CD4-positive, alpha-beta T cell (primary cell): ENCODE measurements around the gene EDEM3. TPM values are rescaled to one million over a fixed set of nuclear protein-coding genes. Genes with fewer than 3 reads are reported as not detected.

ENCODE experiments used
- ATAC-seq: fragments of 200-7000 bp; cut with Tn5 transposase; one replicate; pipeline ENCODE4 v1.10.0; 2022; ENCODE audit warnings: mild to moderate bottlenecking; ENCODE audit not compliant: poor library complexity
- CTCF ChIA-PET: fragments of 350-600 bp; sonication (Branson Sonifier 250); formaldehyde crosslinking; loops from one replicate; lab custom pipeline; 2021; ENCODE audit warnings: antibody characterized with exemption, inconsistent platforms; lab: Charles Lee
- POLR2A ChIA-PET: fragments of 350-600 bp; sonication (Branson Sonifier 250); formaldehyde crosslinking; loops from one replicate; lab custom pipeline; 2021; ENCODE audit warnings: antibody characterized with exemption, inconsistent platforms; lab: Charles Lee
- DNase-seq, 14 experiments: peaks; one replicate each; pipeline ENCODE4 v3.0.0-alpha.2; 2013 to 2020; ENCODE audit warnings: mixed read lengths in 2 of 14
- H3K27ac ChIP-seq, 2 donors: one replicate each; pipeline versions ENCODE4 v1.5.1 to v1.7.0; 2013; ENCODE audit warnings: low read length in 2 of 2, low read depth in 1 of 2, mild to moderate bottlenecking in 1 of 2
- H3K27me3 ChIP-seq, 2 experiments: 1 replicate in 1 of 2; 2 replicates in 1 of 2; pipeline versions ENCODE4 v1.6.1 to v1.7.0; 2013; ENCODE audit warnings: low read length in 2 of 2, control low read depth in 1 of 2, mild to moderate bottlenecking in 1 of 2, moderate library complexity in 1 of 2; ENCODE audit not compliant: insufficient read depth in 2 of 2, control insufficient read depth in 1 of 2
- H3K36me3 ChIP-seq: one replicate; pipeline ENCODE4 v1.6.1; 2013; ENCODE audit warnings: low read length, control low read depth; ENCODE audit not compliant: insufficient read depth
- H3K4me1 ChIP-seq: one replicate; pipeline ENCODE4 v1.6.1; 2013; ENCODE audit warnings: low read length, control low read depth; ENCODE audit not compliant: insufficient read depth
- H3K4me3 ChIP-seq: one replicate; pipeline ENCODE4 v1.5.1; 2013; ENCODE audit warnings: mild to moderate bottlenecking, low read length, moderate library complexity
- H3K9me3 ChIP-seq, 2 experiments: 1 replicate in 1 of 2; 2 replicates in 1 of 2; pipeline versions ENCODE4 v1.6.1 to v1.7.0; 2013; ENCODE audit warnings: low read length in 2 of 2, mild to moderate bottlenecking in 2 of 2, control low read depth in 1 of 2, moderate library complexity in 1 of 2; ENCODE audit not compliant: control insufficient read depth in 1 of 2, insufficient read depth in 1 of 2
- H3K27ac Mint-ChIP-seq: one replicate; pipeline ENCODE4 v1.8.0; 2020; ENCODE audit warnings: mixed read lengths
- H3K27me3 Mint-ChIP-seq: one replicate; pipeline ENCODE4 v1.8.0; 2021; ENCODE audit warnings: mixed read lengths
- H3K36me3 Mint-ChIP-seq: one replicate; pipeline ENCODE4 v1.8.0; 2021; ENCODE audit warnings: low read depth, mixed read lengths
- H3K4me1 Mint-ChIP-seq: one replicate; pipeline ENCODE4 v1.8.0; 2021; ENCODE audit warnings: low read depth, mixed read lengths
- H3K4me3 Mint-ChIP-seq: one replicate; pipeline ENCODE4 v1.8.0; 2020; ENCODE audit warnings: mild to moderate bottlenecking, mixed read lengths
- H3K9me3 Mint-ChIP-seq: one replicate; pipeline ENCODE4 v1.8.0; 2020; ENCODE audit warnings: mixed read lengths
- intact Hi-C, 2 experiments: fragments of 100-400 bp; cut with DNase I in 1 of 2; cut with micrococcal nuclease in 1 of 2; formaldehyde crosslinking; loops; one replicate each; pipeline versions ENCODE4 v1.15.1 to v1.9.0; 2023 to 2025; cut with DNase I, micrococcal nuclease
- total RNA-seq, 174 experiments: library from RNA in 2 of 174; stranded (reverse) in 2 of 174; gene quantifications; one replicate each; pipeline ENCODE4 v1.2.3 and lab custom pipeline; 2021 to 2026
- TF ChIP-seq, protein P1 (sequence below): fragments of 200-600 bp; IDR thresholded peaks from one replicate; pipeline ENCODE4 v1.8.0; 2022; ENCODE audit warnings: antibody characterized with exemption, mild to moderate bottlenecking

Gene EDEM3
- total RNA-seq, 2 experiments from 2014 or later, result 19.9 to 20.0 TPM

DNA sequence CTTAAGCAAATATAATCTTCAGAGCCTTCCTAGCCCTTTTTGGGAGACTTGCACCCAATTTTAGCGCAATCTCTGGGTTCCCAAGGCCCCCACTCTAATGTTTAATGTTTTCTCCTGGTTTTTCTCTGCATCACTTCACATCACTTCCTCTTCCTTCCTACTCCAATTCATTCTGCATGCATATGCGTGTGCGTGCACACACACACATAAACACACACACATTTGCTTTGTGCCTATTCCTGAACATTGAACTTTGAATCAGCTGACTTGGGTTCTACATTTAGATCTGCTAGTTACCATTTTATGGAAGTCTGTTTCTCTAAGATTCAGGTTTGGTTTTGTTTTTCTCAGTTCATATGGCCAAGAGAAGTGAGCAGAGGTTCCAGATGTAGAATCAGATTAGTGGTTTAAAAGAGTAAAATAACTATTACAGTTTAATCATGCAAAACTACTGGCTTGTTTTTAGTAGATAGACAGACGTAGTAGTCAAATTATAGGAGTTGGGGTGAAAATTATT is 7.4 kb upstream of the EDEM3 start:
- no peaks in the 10 kb centered on the region for H3K27me3 Mint-ChIP-seq
- ATAC-seq, result no peak
- H3K27me3 ChIP-seq, result no peaks in the 10 kb centered on the region
- ChIA-PET CTCF (no interaction called here), POLR2A (no interaction called here)
- TF ChIP-seq, protein P1, sequence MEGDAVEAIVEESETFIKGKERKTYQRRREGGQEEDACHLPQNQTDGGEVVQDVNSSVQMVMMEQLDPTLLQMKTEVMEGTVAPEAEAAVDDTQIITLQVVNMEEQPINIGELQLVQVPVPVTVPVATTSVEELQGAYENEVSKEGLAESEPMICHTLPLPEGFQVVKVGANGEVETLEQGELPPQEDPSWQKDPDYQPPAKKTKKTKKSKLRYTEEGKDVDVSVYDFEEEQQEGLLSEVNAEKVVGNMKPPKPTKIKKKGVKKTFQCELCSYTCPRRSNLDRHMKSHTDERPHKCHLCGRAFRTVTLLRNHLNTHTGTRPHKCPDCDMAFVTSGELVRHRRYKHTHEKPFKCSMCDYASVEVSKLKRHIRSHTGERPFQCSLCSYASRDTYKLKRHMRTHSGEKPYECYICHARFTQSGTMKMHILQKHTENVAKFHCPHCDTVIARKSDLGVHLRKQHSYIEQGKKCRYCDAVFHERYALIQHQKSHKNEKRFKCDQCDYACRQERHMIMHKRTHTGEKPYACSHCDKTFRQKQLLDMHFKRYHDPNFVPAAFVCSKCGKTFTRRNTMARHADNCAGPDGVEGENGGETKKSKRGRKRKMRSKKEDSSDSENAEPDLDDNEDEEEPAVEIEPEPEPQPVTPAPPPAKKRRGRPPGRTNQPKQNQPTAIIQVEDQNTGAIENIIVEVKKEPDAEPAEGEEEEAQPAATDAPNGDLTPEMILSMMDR, result no peak
- H3K9me3 ChIP-seq, result no peaks in the 10 kb centered on the region
- H3K4me3 Mint-ChIP-seq, result no peak overlapping the region
- H3K27ac Mint-ChIP-seq, result no peak overlapping the region
- no peak for DNase-seq
- no peaks in the 10 kb centered on the region for H3K4me1 ChIP-seq
- H3K9me3 Mint-ChIP-seq, result no peaks in the 10 kb centered on the region
- no peak overlapping the region for H3K27ac ChIP-seq
- no peak overlapping the region for H3K4me3 ChIP-seq
- H3K36me3 Mint-ChIP-seq, result no peaks in the 10 kb centered on the region
- no peaks in the 10 kb centered on the region for H3K36me3 ChIP-seq
- no peaks in the 10 kb centered on the region for H3K4me1 Mint-ChIP-seq
- intact Hi-C loops, result no loop called here

DNA sequence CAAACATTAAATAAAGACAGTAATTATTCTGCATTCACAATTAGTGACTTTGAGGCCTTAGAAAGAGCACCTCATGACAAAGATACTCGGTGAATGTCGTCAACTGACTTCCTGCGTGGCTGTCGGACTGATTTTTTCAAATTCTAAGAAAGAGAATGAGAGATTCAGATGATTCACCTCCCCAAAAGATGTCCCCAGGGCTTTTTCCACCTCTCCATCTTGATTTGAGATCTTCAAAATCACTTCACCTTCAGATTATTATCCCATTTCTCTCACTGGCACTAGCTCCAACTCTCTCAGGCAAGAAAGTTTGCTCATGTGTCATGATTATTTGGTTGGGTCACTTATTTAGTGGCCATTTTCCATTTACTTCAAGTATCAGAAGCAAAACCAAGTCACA is 5.0 kb upstream of the EDEM3 start:
- TF ChIP-seq, protein P1, result no peak

DNA sequence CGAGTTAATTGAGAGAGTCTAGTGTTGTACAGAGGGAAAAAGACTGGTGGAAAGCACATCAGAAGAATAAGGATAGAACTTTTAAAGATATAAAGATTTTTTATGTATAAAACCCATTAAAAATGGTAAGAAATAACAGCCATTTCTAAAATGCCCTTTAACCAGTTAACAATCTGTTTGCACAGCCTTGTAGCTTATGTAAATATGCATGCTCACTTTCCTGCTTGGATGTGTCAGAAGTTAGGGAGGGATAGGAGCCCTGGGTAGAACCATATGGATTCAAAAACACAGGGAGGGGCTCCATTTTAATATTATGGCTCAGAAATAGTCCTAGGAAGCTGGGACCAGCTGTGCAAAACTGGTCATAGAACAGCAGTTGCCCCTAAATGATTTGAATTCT is 4.5 kb upstream of the EDEM3 start:
- DNase-seq (no peak), ATAC-seq (no peak)
- POLR2A ChIA-PET, result interaction anchor here (0.6 kb wide), 1 partner anchor 351 kb away, joined by 4 read pairs; no protein-coding TSS in a partner anchor
- Mint-ChIP-seq H3K4me3 (no peak overlapping the region), H3K36me3 (peaks cover 8% of the 10 kb centered on the region), H3K9me3 (no peaks in the 10 kb centered on the region), H3K27me3 (no peaks in the 10 kb centered on the region), H3K27ac (no peak overlapping the region), H3K4me1 (peaks cover 14% of the 10 kb centered on the region)
- peaks cover 5% of the 10 kb centered on the region for H3K4me1 ChIP-seq
- no peak overlapping the region for H3K27ac ChIP-seq
- H3K4me3 ChIP-seq, result no peak overlapping the region
- H3K27me3 ChIP-seq, result no peaks in the 10 kb centered on the region
- intact Hi-C loops, result loop anchor here (5.0 to 10.0 kb wide), 6 partner anchors 288 to 1616 kb away; partner anchors contain the start of genes ARPC5 (in 2 of the 2), IVNS1ABP (in 1 of the 2), ODR4 (in 1 of the 2) and RNF2 (in 1 of the 2)
- no peaks in the 10 kb centered on the region for H3K9me3 ChIP-seq
- no peaks in the 10 kb centered on the region for H3K36me3 ChIP-seq
- TF ChIP-seq, protein P1, result no peak
- CTCF ChIA-PET, result no interaction called here

More for the DNA sequence above, 5.0 kb upstream of the EDEM3 start:
- CTCF ChIA-PET, result interaction anchor here (1.5 kb wide), 1 partner anchor 46 kb away, joined by 5 read pairs; no protein-coding TSS in a partner anchor
- H3K27me3 Mint-ChIP-seq, result no peaks in the 10 kb centered on the region
- no peaks in the 10 kb centered on the region for H3K9me3 ChIP-seq
- no peaks in the 10 kb centered on the region for H3K27me3 ChIP-seq
- H3K4me3 Mint-ChIP-seq, result no peak overlapping the region
- H3K36me3 Mint-ChIP-seq, result peaks cover 4% of the 10 kb centered on the region
- H3K27ac Mint-ChIP-seq, result no peak overlapping the region
- peaks cover 5% of the 10 kb centered on the region for H3K4me1 ChIP-seq
- H3K4me3 ChIP-seq, result no peak overlapping the region
- POLR2A ChIA-PET, result no interaction called here
- no peaks in the 10 kb centered on the region for H3K36me3 ChIP-seq
- H3K4me1 Mint-ChIP-seq, result peaks cover 14% of the 10 kb centered on the region
- intact Hi-C loops, result loop anchor here (5.0 to 10.0 kb wide), 6 partner anchors 288 to 1615 kb away; partner anchors contain the start of genes ARPC5 (in 2 of the 2), IVNS1ABP (in 1 of the 2), ODR4 (in 1 of the 2) and RNF2 (in 1 of the 2)
- ATAC-seq (no peak), DNase-seq (no peak)
- H3K27ac ChIP-seq, result no peak overlapping the region
- no peaks in the 10 kb centered on the region for H3K9me3 Mint-ChIP-seq
